Activated CD4-positive, alpha-beta T cell treated with anti-CD3 and anti-CD28 coated beads for 36 hours (primary cell): ENCODE results near the gene LEPR. TPM values are rescaled to one million over a fixed set of nuclear protein-coding genes. Genes with fewer than 3 reads are reported as not detected.
"Not testable (repeated sequence)": the region's sequence is repeated elsewhere in the genome, so short reads cannot be mapped to it uniquely, and the experiment has no call there.

Experiments used
- ATAC-seq: fragments of 200-7000 bp; cut with Tn5 transposase; one replicate; pipeline ENCODE4 v1.10.0; 2021; ENCODE audit warnings: mild to moderate bottlenecking, moderate library complexity
- CTCF ChIA-PET: fragments of 350-600 bp; sonication (Branson Sonifier 250); formaldehyde crosslinking; loops from one replicate; lab custom pipeline; 2021; ENCODE audit warnings: antibody characterized with exemption; lab: Charles Lee
- POLR2A ChIA-PET: fragments of 350-600 bp; sonication (Branson Sonifier 250); formaldehyde crosslinking; loops from one replicate; lab custom pipeline; 2021; ENCODE audit warnings: antibody characterized with exemption, inconsistent platforms; lab: Charles Lee
- DNase-seq: peaks from one replicate; pipeline ENCODE4 v3.0.0-alpha.2; 2020
- H3K27ac Mint-ChIP-seq: one replicate; pipeline ENCODE4 v1.8.0; 2021; ENCODE audit warnings: mixed read lengths
- H3K27me3 Mint-ChIP-seq: one replicate; pipeline ENCODE4 v1.8.0; 2021; ENCODE audit warnings: mixed read lengths
- H3K36me3 Mint-ChIP-seq: one replicate; pipeline ENCODE4 v1.8.0; 2021; ENCODE audit warnings: low read depth, mixed read lengths
- H3K4me1 Mint-ChIP-seq: one replicate; pipeline ENCODE4 v1.8.0; 2021; ENCODE audit warnings: mixed read lengths
- H3K4me3 Mint-ChIP-seq: one replicate; pipeline ENCODE4 v1.8.0; 2021; ENCODE audit warnings: mild to moderate bottlenecking, moderate library complexity, mixed read lengths
- H3K9me3 Mint-ChIP-seq: one replicate; pipeline ENCODE4 v1.8.0; 2021; ENCODE audit warnings: low read depth, mixed read lengths
- intact Hi-C, 2 experiments: fragments of 100-400 bp; cut with DNase I in 1 of 2; cut with micrococcal nuclease in 1 of 2; formaldehyde crosslinking; loops; one replicate each; pipeline versions ENCODE4 v1.14.2 to v1.15.1; 2022 to 2024; cut with DNase I, micrococcal nuclease
- total RNA-seq, 2 experiments: library from RNA; stranded (reverse); gene quantifications; one replicate each; pipeline ENCODE4 v1.2.3, GENCODE V29; 2021

Gene LEPR
- 1 to 10 TPM; 2.7 to 3.7 TPM for total RNA-seq

- Mint-ChIP-seq H3K27ac (peak within 1 kb of the TSS; percentile 94), H3K36me3 (peaks cover 8% of the 10 kb centered on the region), H3K9me3 (no peaks in the 10 kb centered on the region), H3K4me1 (peaks cover 15% of the 10 kb centered on the region), H3K27me3 (no peaks in the 10 kb centered on the region), H3K4me3 (no peak within 1 kb of the TSS)
- ATAC-seq (peak; percentile 0), DNase-seq (no peak)
- intact Hi-C loops, result loop anchor here (1.0 to 10.0 kb wide), 13 partner anchors 24 to 1828 kb away; partner anchors contain the start of genes DNAI4 (in 1 of the 2), JAK1 (in 1 of the 2), MIER1 (in 1 of the 2) and PGM1 (in 1 of the 2)
- CTCF ChIA-PET, result interaction anchor here (0.5 to 1.2 kb wide), 5 partner anchors 9 to 1113 kb away, joined by 3 to 5 read pairs (median 3); no protein-coding TSS in a partner anchor
- POLR2A ChIA-PET, result interaction anchor here (0.5 to 1.0 kb wide), 4 partner anchors 167 to 1133 kb away, joined by 3 to 8 read pairs (median 3); no protein-coding TSS in a partner anchor
Observed at GRCh38 chr1:65420590-65421350, at the start of gene LEPR, which contains the start of gene LEPROT. Gene LEPR, plus strand, starts transcription at chr1:65420668. Its CDS starts 144,898 bp downstream, at chr1:65565566. Gene LEPROT, plus strand, starts transcription at chr1:65420668. Its CDS starts 57 bp downstream, at chr1:65420725.

GRCh38 chr1:65371544-65371943 lies 48.9 kb upstream of the LEPR start:
- intact Hi-C loops, result no loop called here
- H3K9me3 Mint-ChIP-seq, result no peaks in the 10 kb centered on the region

GRCh38 chr1:65372557-65372956 lies 47.9 kb upstream of the LEPR start:
- no peak overlapping the region for H3K4me3 Mint-ChIP-seq
- no peaks in the 10 kb centered on the region for H3K36me3 Mint-ChIP-seq
- ATAC-seq (no peak), DNase-seq (no peak)
- ChIA-PET POLR2A (no interaction called here), CTCF (no interaction called here)
- no peaks in the 10 kb centered on the region for H3K27me3 Mint-ChIP-seq
- intact Hi-C loops, result no loop called here
- no peaks in the 10 kb centered on the region for H3K4me1 Mint-ChIP-seq
- no peaks in the 10 kb centered on the region for H3K9me3 Mint-ChIP-seq
- H3K27ac Mint-ChIP-seq, result no peak overlapping the region

More at GRCh38 chr1:65371544-65371943, 48.9 kb upstream of the LEPR start:
- DNase-seq (no peak), ATAC-seq (no peak)
- no peaks in the 10 kb centered on the region for H3K4me1 Mint-ChIP-seq
- H3K4me3 Mint-ChIP-seq, result no peak overlapping the region
- no peak overlapping the region for H3K27ac Mint-ChIP-seq
- no peaks in the 10 kb centered on the region for H3K36me3 Mint-ChIP-seq
- no peaks in the 10 kb centered on the region for H3K27me3 Mint-ChIP-seq
- ChIA-PET CTCF (no interaction called here), POLR2A (interaction anchor here (0.5 kb wide), 1 partner anchor 255 kb away, joined by 3 read pairs; no protein-coding TSS in a partner anchor)

- peaks cover 2% of the 10 kb centered on the region for H3K36me3 Mint-ChIP-seq
- CTCF ChIA-PET, result interaction anchor here (0.7 to 1.1 kb wide), 2 partner anchors 15 to 1044 kb away, joined by 3 read pairs; no protein-coding TSS in a partner anchor
- intact Hi-C loops, result no loop called here
- ATAC-seq (no peak), DNase-seq (no peak)
- no peaks in the 10 kb centered on the region for H3K9me3 Mint-ChIP-seq
- H3K4me3 Mint-ChIP-seq, result no peak overlapping the region
- H3K27me3 Mint-ChIP-seq, result peaks cover 8% of the 10 kb centered on the region
- H3K4me1 Mint-ChIP-seq, result no peaks in the 10 kb centered on the region
- H3K27ac Mint-ChIP-seq, result no peak overlapping the region
- POLR2A ChIA-PET, result no interaction called here
Observed at GRCh38 chr1:65377496-65378246, 42.8 kb upstream of the LEPR start.

- CTCF ChIA-PET, result no interaction called here
- intact Hi-C loops, result no loop called here
- Mint-ChIP-seq H3K27me3 (peaks cover 8% of the 10 kb centered on the region), H3K36me3 (peaks cover 2% of the 10 kb centered on the region), H3K9me3 (no peaks in the 10 kb centered on the region), H3K4me1 (no peaks in the 10 kb centered on the region), H3K27ac (no peak overlapping the region), H3K4me3 (no peak overlapping the region)
- POLR2A ChIA-PET, result no interaction called here
- no peak for DNase-seq
- ATAC-seq, result no peak
Observed at GRCh38 chr1:65378247-65378946, 42.1 kb upstream of the LEPR start.

- H3K4me1 Mint-ChIP-seq, H3K27me3 Mint-ChIP-seq, intact Hi-C loops, DNase-seq, H3K9me3 Mint-ChIP-seq, ATAC-seq, H3K27ac Mint-ChIP-seq, H3K4me3 Mint-ChIP-seq, POLR2A ChIA-PET, H3K36me3 Mint-ChIP-seq: not testable (repeated sequence)
- CTCF ChIA-PET, result interaction anchor here (1.0 kb wide), 1 partner anchor 91 kb away, joined by 3 read pairs; no protein-coding TSS in a partner anchor
Observed at GRCh38 chr1:65384426-65384825, 36.0 kb upstream of the LEPR start.

- Mint-ChIP-seq H3K9me3 (no peaks in the 10 kb centered on the region), H3K27ac (no peak overlapping the region), H3K4me3 (no peak overlapping the region), H3K4me1 (peaks cover 13% of the 10 kb centered on the region), H3K36me3 (peaks cover 1% of the 10 kb centered on the region), H3K27me3 (no peaks in the 10 kb centered on the region)
- DNase-seq (no peak), ATAC-seq (no peak)
- CTCF ChIA-PET, result no interaction called here
- intact Hi-C loops, result no loop called here
- POLR2A ChIA-PET, result no interaction called here
Observed at GRCh38 chr1:65386439-65386838, 34.0 kb upstream of the LEPR start.

- CTCF ChIA-PET, result no interaction called here
- Mint-ChIP-seq H3K27ac (no peak overlapping the region), H3K9me3 (no peaks in the 10 kb centered on the region), H3K4me1 (peaks cover 16% of the 10 kb centered on the region), H3K4me3 (no peak overlapping the region), H3K36me3 (peaks cover 1% of the 10 kb centered on the region), H3K27me3 (no peaks in the 10 kb centered on the region)
- DNase-seq, result no peak
- intact Hi-C loops, result no loop called here
- no peak for ATAC-seq
- POLR2A ChIA-PET, result no interaction called here
Observed at GRCh38 chr1:65387821-65388220, 32.6 kb upstream of the LEPR start.

- Mint-ChIP-seq H3K4me3 (no peak overlapping the region), H3K9me3 (no peaks in the 10 kb centered on the region), H3K27me3 (no peaks in the 10 kb centered on the region), H3K4me1 (peaks cover 25% of the 10 kb centered on the region), H3K27ac (no peak overlapping the region), H3K36me3 (peaks cover 1% of the 10 kb centered on the region)
- DNase-seq (no peak), ATAC-seq (no peak)
- ChIA-PET POLR2A (no interaction called here), CTCF (no interaction called here)
- intact Hi-C loops, result no loop called here
Observed at GRCh38 chr1:65388908-65389695, 31.4 kb upstream of the LEPR start.

GRCh38 chr1:65392497-65392896 lies 28.0 kb upstream of the LEPR start:
- ChIA-PET POLR2A (no interaction called here), CTCF (interaction anchor here (0.6 to 2.4 kb wide), 2 partner anchors 38 to 182 kb away, joined by 3 to 12 read pairs; no protein-coding TSS in a partner anchor)
- peaks cover 2% of the 10 kb centered on the region for H3K36me3 Mint-ChIP-seq
- H3K4me1 Mint-ChIP-seq, result peaks cover 50% of the 10 kb centered on the region
- no peak for ATAC-seq
- intact Hi-C loops, result loop anchor here in 1 of 2 experiments (5.0 to 10.0 kb wide), 3 partner anchors 128 to 852 kb away; no protein-coding TSS in a partner anchor
- no peaks in the 10 kb centered on the region for H3K9me3 Mint-ChIP-seq
- no peak for DNase-seq
- no peak overlapping the region for H3K4me3 Mint-ChIP-seq
- H3K27me3 Mint-ChIP-seq, result no peaks in the 10 kb centered on the region
- no peak overlapping the region for H3K27ac Mint-ChIP-seq
